ENCODE data around the gene GPR162.

GPR162 gene

GRCh38 chr12:6795088-6795487 is 26.5 kb upstream of the GPR162 start:
- Mint-ChIP-seq H3K4me1 (peaks cover 68% of the 10 kb centered on the region), H3K27ac (no peak overlapping the region), H3K4me3 (no peak overlapping the region), H3K27me3 (no peaks in the 10 kb centered on the region), H3K9me3 (no peaks in the 10 kb centered on the region), H3K36me3 (peaks cover 58% of the 10 kb centered on the region)
- CTCF ChIA-PET = interaction anchor here (1.9 kb wide), 1 partner anchor 41 kb away, joined by 10 read pairs; the partner anchor contains the start of gene MLF2
- DNase-seq = no peak

DNA sequence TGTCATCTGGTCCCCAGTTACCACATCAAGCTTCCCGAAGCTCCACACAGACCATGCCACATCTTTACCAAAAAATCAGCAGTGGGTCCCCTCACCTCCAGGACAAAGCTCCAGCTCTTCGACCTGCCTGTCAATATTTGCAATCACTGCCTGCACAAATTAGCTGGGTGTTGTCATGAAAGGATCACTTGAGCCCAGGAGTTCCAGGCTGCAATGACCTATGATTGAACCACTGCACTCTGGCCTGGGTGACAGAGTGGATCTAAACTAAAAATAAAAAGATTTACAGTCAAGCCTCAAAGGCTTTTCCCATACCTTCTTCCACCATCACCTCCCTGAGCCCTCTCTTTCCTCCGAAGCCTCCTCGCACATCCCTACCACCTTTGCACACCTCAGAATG is 25.0 kb upstream of the GPR162 start:
- DNase-seq = no peak
- Mint-ChIP-seq H3K4me3 (no peak overlapping the region), H3K4me1 (peaks cover 61% of the 10 kb centered on the region), H3K36me3 (peaks cover 58% of the 10 kb centered on the region), H3K27me3 (no peaks in the 10 kb centered on the region), H3K27ac (peak overlapping the region; percentile 37), H3K9me3 (no peaks in the 10 kb centered on the region)
- CTCF ChIA-PET = interaction anchor here (1.9 kb wide), 1 partner anchor 43 kb away, joined by 10 read pairs; the partner anchor contains the start of gene MLF2

DNA sequence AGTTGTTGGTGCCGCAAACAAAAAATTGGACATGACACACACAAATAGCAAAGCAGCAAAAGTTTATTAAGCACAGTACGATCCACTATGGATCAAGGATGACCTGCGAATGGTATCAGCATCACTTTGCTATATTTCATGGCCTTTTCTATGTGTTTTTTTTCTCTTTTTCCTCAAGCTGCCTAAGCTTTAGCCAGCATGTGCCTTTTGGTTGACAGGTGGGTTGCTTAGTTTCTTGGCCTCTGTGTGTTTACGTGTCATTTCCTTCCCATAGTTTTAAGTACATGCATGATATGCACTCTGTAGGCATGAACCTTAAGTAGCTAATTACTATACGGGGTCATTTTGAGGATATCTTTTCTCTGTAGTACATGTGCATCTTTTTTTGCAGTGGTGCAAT is 22.5 kb upstream of the GPR162 start:
- H3K4me3 Mint-ChIP-seq = no peak overlapping the region
- DNase-seq = no peak
- CTCF ChIA-PET = no interaction called here
- peaks cover 60% of the 10 kb centered on the region for H3K36me3 Mint-ChIP-seq
- H3K27me3 Mint-ChIP-seq = no peaks in the 10 kb centered on the region
- no peaks in the 10 kb centered on the region for H3K9me3 Mint-ChIP-seq
- H3K27ac Mint-ChIP-seq = no peak overlapping the region
- H3K4me1 Mint-ChIP-seq = peaks cover 36% of the 10 kb centered on the region

- H3K36me3 Mint-ChIP-seq = peaks cover 43% of the 10 kb centered on the region
- H3K27me3 Mint-ChIP-seq = no peaks in the 10 kb centered on the region
- CTCF ChIA-PET = interaction anchor here (1.8 kb wide), 1 partner anchor 18 kb away, joined by 4 read pairs; no protein-coding TSS in a partner anchor
- H3K9me3 Mint-ChIP-seq = no peaks in the 10 kb centered on the region
- DNase-seq = no peak
- peak overlapping the region; percentile 24 for H3K27ac Mint-ChIP-seq
- no peak overlapping the region for H3K4me3 Mint-ChIP-seq
- peaks cover 12% of the 10 kb centered on the region for H3K4me1 Mint-ChIP-seq
Measured at GRCh38 chr12:6807170-6807569, 14.5 kb upstream of the GPR162 start.

DNA sequence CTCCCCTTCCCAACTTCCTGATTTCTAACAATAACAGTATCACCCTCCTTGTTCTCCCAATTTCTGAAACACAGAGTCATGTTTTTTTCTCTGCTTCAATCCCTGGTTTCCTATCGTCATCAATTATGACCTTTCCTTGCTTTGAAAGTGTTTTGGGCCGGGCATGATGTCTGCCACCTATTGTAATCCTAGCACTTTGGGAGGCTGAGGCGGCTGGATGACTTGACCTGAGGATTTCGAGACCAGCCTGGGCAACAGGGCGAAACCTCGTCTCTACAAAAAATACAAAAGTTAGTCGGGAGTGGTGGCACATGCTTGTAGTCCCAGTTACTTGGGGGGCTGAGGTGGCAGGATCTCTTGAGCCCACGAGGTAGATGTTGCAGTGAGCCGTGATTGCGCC is 12.6 kb upstream of the GPR162 start:
- Mint-ChIP-seq H3K27ac (no peak overlapping the region), H3K9me3 (no peaks in the 10 kb centered on the region), H3K27me3 (no peaks in the 10 kb centered on the region), H3K4me3 (no peak overlapping the region), H3K36me3 (peaks cover 35% of the 10 kb centered on the region), H3K4me1 (peaks cover 12% of the 10 kb centered on the region)
- DNase-seq = no peak
- CTCF ChIA-PET = no interaction called here

GRCh38 chr12:6810758-6811157 is 10.9 kb upstream of the GPR162 start:
- Mint-ChIP-seq H3K27me3 (no peaks in the 10 kb centered on the region), H3K4me1 (peaks cover 12% of the 10 kb centered on the region), H3K27ac (peak overlapping the region; percentile 43), H3K4me3 (no peak overlapping the region), H3K9me3 (no peaks in the 10 kb centered on the region), H3K36me3 (peaks cover 39% of the 10 kb centered on the region)
- CTCF ChIA-PET = interaction anchor here (1.5 kb wide), 1 partner anchor 45 kb away, joined by 4 read pairs; the partner anchor contains the start of gene PTMS
- DNase-seq = no peak

DNA sequence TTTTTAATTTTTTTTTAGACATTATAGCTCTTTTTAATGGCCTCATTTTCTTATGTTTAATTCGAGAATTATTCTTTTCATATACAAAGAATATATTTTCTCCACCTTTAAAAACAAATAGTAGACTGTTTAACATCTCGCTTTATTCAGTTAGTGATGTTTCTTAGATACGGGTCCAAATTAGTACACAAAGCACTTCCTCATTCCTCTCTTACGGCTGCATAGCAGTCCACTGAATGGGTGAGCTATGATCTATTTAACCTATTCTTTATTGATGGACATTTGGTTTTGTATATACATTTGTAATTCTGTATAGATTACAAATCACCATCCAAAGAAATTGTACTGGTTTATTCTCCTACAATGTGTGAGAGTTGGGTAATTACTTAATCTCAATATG is 8.3 kb upstream of the GPR162 start:
- CTCF ChIA-PET = interaction anchor here (1.3 to 3.5 kb wide), 2 partner anchors 12 to 59 kb away, joined by 3 to 14 read pairs; partner anchors contain the start of gene MLF2
- Mint-ChIP-seq H3K9me3 (no peaks in the 10 kb centered on the region), H3K4me3 (no peak overlapping the region), H3K27ac (no peak overlapping the region), H3K4me1 (peaks cover 12% of the 10 kb centered on the region), H3K36me3 (peaks cover 48% of the 10 kb centered on the region), H3K27me3 (no peaks in the 10 kb centered on the region)
- DNase-seq = no peak

DNA sequence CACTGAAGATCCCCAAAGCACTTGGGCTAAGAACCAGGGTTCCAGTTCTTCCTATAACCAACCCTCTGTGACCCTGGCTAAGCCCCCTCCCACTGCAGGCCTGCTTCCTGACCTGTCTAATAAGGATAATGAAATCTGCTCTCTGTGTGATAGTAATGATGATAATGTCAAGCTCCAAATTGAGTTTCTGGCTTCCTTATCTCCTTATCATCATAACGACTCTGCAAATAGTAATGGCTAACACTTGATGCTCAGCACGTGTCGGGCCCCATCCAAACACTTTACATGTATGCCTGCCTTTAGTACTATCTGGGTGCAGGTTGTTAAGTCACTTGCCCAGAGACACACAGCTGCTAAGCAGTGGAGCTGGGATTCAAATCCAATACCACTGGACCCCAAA is 5.0 kb upstream of the GPR162 start:
- Mint-ChIP-seq H3K4me3 (no peak overlapping the region), H3K27me3 (peaks cover 10% of the 10 kb centered on the region), H3K36me3 (peaks cover 43% of the 10 kb centered on the region), H3K9me3 (no peaks in the 10 kb centered on the region), H3K27ac (no peak overlapping the region), H3K4me1 (peaks cover 10% of the 10 kb centered on the region)
- CTCF ChIA-PET = interaction anchor here (1.9 kb wide), 1 partner anchor 9 kb away, joined by 5 read pairs; no protein-coding TSS in a partner anchor
- no peak for DNase-seq

DNA sequence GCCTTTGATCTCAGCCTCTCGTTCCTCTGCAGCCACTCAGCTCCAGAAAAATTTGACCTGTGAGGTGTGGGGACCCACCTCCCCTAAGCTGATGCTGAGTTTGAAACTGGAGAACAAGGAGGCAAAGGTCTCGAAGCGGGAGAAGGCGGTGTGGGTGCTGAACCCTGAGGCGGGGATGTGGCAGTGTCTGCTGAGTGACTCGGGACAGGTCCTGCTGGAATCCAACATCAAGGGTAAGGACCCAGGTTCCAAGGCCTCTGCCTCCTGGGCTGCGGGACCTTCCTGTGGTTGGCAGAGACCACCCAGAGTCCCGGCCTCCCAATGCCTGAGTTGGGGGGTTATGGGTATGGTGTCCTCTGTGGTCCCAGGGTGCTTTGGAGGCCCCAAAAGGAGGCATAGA is 4.5 kb upstream of the GPR162 start:
- peaks cover 14% of the 10 kb centered on the region for H3K4me1 Mint-ChIP-seq
- no peak for DNase-seq
- no peak overlapping the region for H3K4me3 Mint-ChIP-seq
- peaks cover 43% of the 10 kb centered on the region for H3K36me3 Mint-ChIP-seq
- peaks cover 15% of the 10 kb centered on the region for H3K27me3 Mint-ChIP-seq
- no peak overlapping the region for H3K27ac Mint-ChIP-seq
- CTCF ChIA-PET = interaction anchor here (1.9 kb wide), 1 partner anchor 8 kb away, joined by 5 read pairs; no protein-coding TSS in a partner anchor
- no peaks in the 10 kb centered on the region for H3K9me3 Mint-ChIP-seq

DNA sequence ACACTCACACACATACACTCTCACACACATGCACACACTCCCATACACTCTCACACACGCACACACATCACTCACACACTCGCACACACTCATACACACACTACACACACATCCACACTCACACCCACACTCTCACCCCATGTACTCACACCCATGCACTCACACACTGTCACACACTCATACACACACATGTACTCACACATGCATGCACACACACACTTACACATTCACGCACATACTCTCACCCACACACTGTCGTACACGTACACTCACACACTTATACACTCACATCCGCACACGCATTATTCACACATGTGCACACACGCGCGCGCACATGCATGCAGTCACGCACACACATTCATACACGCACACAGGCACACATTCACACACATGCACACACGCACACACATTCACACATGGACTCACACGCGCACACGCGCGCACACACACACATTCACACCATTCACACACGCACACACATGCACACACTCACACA is 3.9 kb upstream of the GPR162 start:
- no peak for DNase-seq
- Mint-ChIP-seq H3K4me3 (no peak overlapping the region), H3K4me1 (peaks cover 15% of the 10 kb centered on the region), H3K9me3 (no peaks in the 10 kb centered on the region), H3K36me3 (peaks cover 43% of the 10 kb centered on the region), H3K27me3 (peaks cover 21% of the 10 kb centered on the region), H3K27ac (no peak overlapping the region)
- CTCF ChIA-PET = interaction anchor here (1.9 kb wide), 1 partner anchor 8 kb away, joined by 5 read pairs; no protein-coding TSS in a partner anchor

DNA sequence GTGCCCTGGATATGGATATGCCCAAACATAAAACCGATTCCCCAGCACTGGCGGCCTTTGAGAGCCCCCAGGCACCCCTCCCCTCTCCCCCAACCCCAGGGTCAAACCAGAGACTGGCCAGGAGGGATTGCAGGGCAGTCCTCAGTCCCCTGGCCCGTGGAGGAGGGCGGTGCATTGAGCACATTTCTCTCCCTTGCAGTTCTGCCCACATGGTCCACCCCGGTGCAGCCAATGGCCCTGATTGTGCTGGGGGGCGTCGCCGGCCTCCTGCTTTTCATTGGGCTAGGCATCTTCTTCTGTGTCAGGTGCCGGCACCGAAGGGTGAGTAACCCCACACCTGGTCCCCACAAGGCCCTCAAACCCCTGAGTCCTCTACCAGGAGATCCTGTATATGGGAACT is 3.4 kb upstream of the GPR162 start:
- peaks cover 26% of the 10 kb centered on the region for H3K27me3 Mint-ChIP-seq
- H3K4me1 Mint-ChIP-seq = peaks cover 15% of the 10 kb centered on the region
- no peak overlapping the region for H3K27ac Mint-ChIP-seq
- H3K9me3 Mint-ChIP-seq = no peaks in the 10 kb centered on the region
- H3K36me3 Mint-ChIP-seq = peaks cover 43% of the 10 kb centered on the region
- CTCF ChIA-PET = no interaction called here
- H3K4me3 Mint-ChIP-seq = no peak overlapping the region
- DNase-seq = no peak

- Mint-ChIP-seq H3K4me1 (peaks cover 15% of the 10 kb centered on the region), H3K9me3 (no peaks in the 10 kb centered on the region), H3K4me3 (no peak overlapping the region), H3K36me3 (peaks cover 42% of the 10 kb centered on the region), H3K27me3 (peaks cover 30% of the 10 kb centered on the region), H3K27ac (no peak overlapping the region)
- CTCF ChIA-PET = no interaction called here
- no peak for DNase-seq
Measured at GRCh38 chr12:6818645-6819044, 3.0 kb upstream of the GPR162 start.

DNA sequence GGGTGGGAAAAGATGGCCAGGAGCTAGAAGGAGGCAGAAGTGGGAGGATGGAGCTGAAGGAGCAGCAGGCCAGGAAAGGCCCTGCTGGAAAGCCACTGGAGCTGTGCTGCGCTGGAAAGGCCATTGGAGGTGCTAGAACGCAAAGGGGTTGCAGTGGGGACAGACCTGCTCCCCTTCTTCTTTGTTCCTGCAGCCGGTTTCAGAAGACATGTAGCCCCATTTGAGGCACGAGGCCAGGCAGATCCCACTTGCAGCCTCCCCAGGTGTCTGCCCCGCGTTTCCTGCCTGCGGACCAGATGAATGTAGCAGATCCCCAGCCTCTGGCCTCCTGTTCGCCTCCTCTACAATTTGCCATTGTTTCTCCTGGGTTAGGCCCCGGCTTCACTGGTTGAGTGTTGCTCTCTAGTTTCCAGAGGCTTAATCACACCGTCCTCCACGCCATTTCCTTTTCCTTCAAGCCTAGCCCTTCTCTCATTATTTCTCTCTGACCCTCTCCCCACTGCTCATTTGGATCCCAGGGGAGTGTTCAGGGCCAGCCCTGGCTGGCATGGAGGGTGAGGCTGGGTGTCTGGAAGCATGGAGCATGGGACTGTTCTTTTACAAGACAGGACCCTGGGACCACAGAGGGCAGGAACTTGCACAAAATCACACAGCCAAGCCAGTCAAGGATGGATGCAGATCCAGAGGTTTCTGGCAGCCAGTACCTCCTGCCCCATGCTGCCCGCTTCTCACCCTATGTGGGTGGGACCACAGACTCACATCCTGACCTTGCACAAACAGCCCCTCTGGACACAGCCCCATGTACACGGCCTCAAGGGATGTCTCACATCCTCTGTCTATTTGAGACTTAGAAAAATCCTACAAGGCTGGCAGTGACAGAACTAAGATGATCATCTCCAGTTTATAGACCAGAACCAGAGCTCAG is 2.3 kb upstream of the GPR162 start:
- Mint-ChIP-seq H3K36me3 (peaks cover 39% of the 10 kb centered on the region), H3K27me3 (peaks cover 38% of the 10 kb centered on the region), H3K9me3 (no peaks in the 10 kb centered on the region), H3K4me3 (no peak overlapping the region), H3K27ac (peak overlapping the region; percentile 39), H3K4me1 (peaks cover 15% of the 10 kb centered on the region)
- CTCF ChIA-PET = interaction anchor here (7.8 kb wide), 1 partner anchor 65 kb away, joined by 91 read pairs; the partner anchor contains the start of gene MLF2
- DNase-seq = no peak

- peaks cover 15% of the 10 kb centered on the region for H3K4me1 Mint-ChIP-seq
- CTCF ChIA-PET = interaction anchor here (1.5 to 7.8 kb wide), 2 partner anchors 28 to 66 kb away, joined by 4 to 91 read pairs; partner anchors contain the start of gene MLF2
- H3K9me3 Mint-ChIP-seq = no peaks in the 10 kb centered on the region
- peaks cover 46% of the 10 kb centered on the region for H3K27me3 Mint-ChIP-seq
- DNase-seq = no peak
- H3K36me3 Mint-ChIP-seq = peaks cover 34% of the 10 kb centered on the region
- H3K27ac Mint-ChIP-seq = no peak overlapping the region
- H3K4me3 Mint-ChIP-seq = no peak overlapping the region
Measured at GRCh38 chr12:6820166-6820565, 1.5 kb upstream of the GPR162 start.
